CD14-positive monocyte (primary cell): ENCODE measurements around the gene PDE4B. TPM values are rescaled to one million over a fixed set of nuclear protein-coding genes. Genes with fewer than 3 reads are reported as not detected.

ENCODE experiments used
- DNase-seq, 3 donors: peaks; one replicate each; pipeline ENCODE4 v3.0.0-alpha.2; 2011 to 2022
- H2AFZ ChIP-seq: 2 replicates; pipeline ENCODE4 v1.6.0; 2012; ENCODE audit warnings: mild to moderate bottlenecking, low read depth, low read length, inconsistent platforms; ENCODE audit not compliant: insufficient read depth, poor library complexity, severe bottlenecking
- H3K27ac ChIP-seq, 2 donors: 1 replicate in 1 of 2; 2 replicates in 1 of 2; pipeline ENCODE4 v1.5.1; 2012 to 2013; ENCODE audit warnings: low read length in 2 of 2, control low read depth in 1 of 2, inconsistent platforms in 1 of 2, low read depth in 1 of 2, mild to moderate bottlenecking in 1 of 2
- H3K27me3 ChIP-seq, 2 donors: one replicate each; pipeline versions ENCODE4 v1.6.0 to v1.6.1; 2011 to 2013; ENCODE audit warnings: low read length in 2 of 2; ENCODE audit not compliant: control insufficient read depth in 2 of 2, insufficient read depth in 2 of 2
- H3K36me3 ChIP-seq, 2 donors: replicated peaks in 1 of 2; 1 replicate in 1 of 2; 2 replicates in 1 of 2; pipeline versions ENCODE4 v1.5.1 to v1.6.1; 2012 to 2013; ENCODE audit warnings: low read length in 2 of 2, control low read depth in 1 of 2, inconsistent platforms in 1 of 2, mild to moderate bottlenecking in 1 of 2; ENCODE audit not compliant: insufficient read depth in 2 of 2, control insufficient read depth in 1 of 2
- H3K4me1 ChIP-seq, 2 donors: 1 replicate in 1 of 2; 2 replicates in 1 of 2; pipeline versions ENCODE4 v1.5.1 to v1.6.1; 2012 to 2013; ENCODE audit warnings: low read length in 2 of 2, control low read depth in 1 of 2, inconsistent platforms in 1 of 2, mild to moderate bottlenecking in 1 of 2, moderate library complexity in 1 of 2; ENCODE audit not compliant: insufficient read depth in 2 of 2, control insufficient read depth in 1 of 2
- H3K4me2 ChIP-seq: replicated peaks from 2 replicates; pipeline ENCODE3; 2012; ENCODE audit warnings: low read length, moderate library complexity, mild to moderate bottlenecking; ENCODE audit not compliant: poor library complexity, severe bottlenecking; ENCODE audit errors: extremely low read depth
- H3K4me3 ChIP-seq, 3 experiments: fragments of 200-600 bp in 1 of 3; sonication (generic) in 1 of 3; replicated peaks in 1 of 3; 1 replicate in 2 of 3; 2 replicates in 1 of 3; pipeline ENCODE4 v1.5.1; 2011 to 2013; ENCODE audit warnings: low read length in 3 of 3, mild to moderate bottlenecking in 3 of 3, control low read depth in 2 of 3, low read depth in 2 of 3, inconsistent platforms in 1 of 3, moderate library complexity in 1 of 3
- H3K79me2 ChIP-seq: 2 replicates; pipeline ENCODE4 v1.6.0; 2012; ENCODE audit warnings: mild to moderate bottlenecking, control low read depth, inconsistent platforms, low read length, moderate library complexity; ENCODE audit not compliant: insufficient read depth
- H3K9ac ChIP-seq: 2 replicates; pipeline ENCODE4 v1.6.0; 2017; ENCODE audit warnings: low read length, mild to moderate bottlenecking; ENCODE audit not compliant: insufficient read depth, poor library complexity, severe bottlenecking
- H3K9me3 ChIP-seq, 2 donors: replicated peaks in 1 of 2; 1 replicate in 1 of 2; 2 replicates in 1 of 2; pipeline versions ENCODE4 v1.5.1 to v1.6.1; 2012 to 2013; ENCODE audit warnings: low read length in 2 of 2, control low read depth in 1 of 2; ENCODE audit not compliant: control insufficient read depth in 1 of 2, insufficient read depth in 1 of 2
- H4K20me1 ChIP-seq: 2 replicates; pipeline ENCODE4 v1.6.0; 2012; ENCODE audit warnings: mild to moderate bottlenecking, low read length, control low read depth, moderate library complexity; ENCODE audit not compliant: insufficient read depth
- H3K27ac Mint-ChIP-seq, 7 donors: one replicate each; pipeline ENCODE4 v1.8.0; 2020; ENCODE audit warnings: mild to moderate bottlenecking in 7 of 7, mixed read lengths in 7 of 7, moderate library complexity in 6 of 7, inconsistent platforms in 2 of 7
- H3K27me3 Mint-ChIP-seq, 3 donors: one replicate each; pipeline ENCODE4 v1.8.0; 2021 to 2022; ENCODE audit warnings: low read depth in 3 of 3, mild to moderate bottlenecking in 3 of 3, mixed read lengths in 3 of 3, moderate library complexity in 3 of 3, inconsistent platforms in 1 of 3
- H3K36me3 Mint-ChIP-seq, 2 donors: one replicate each; pipeline ENCODE4 v1.8.0; 2020; ENCODE audit warnings: mixed read lengths in 2 of 2, inconsistent platforms in 1 of 2, mild to moderate bottlenecking in 1 of 2
- H3K4me1 Mint-ChIP-seq: one replicate; pipeline ENCODE4 v1.8.0; 2020; ENCODE audit warnings: mild to moderate bottlenecking, mixed read lengths
- H3K4me3 Mint-ChIP-seq, 2 donors: one replicate each; pipeline ENCODE4 v1.8.0; 2020; ENCODE audit warnings: mild to moderate bottlenecking in 2 of 2, mixed read lengths in 2 of 2, moderate library complexity in 1 of 2
- H3K9me3 Mint-ChIP-seq, 7 donors: one replicate each; pipeline ENCODE4 v1.8.0; 2020 to 2022; ENCODE audit warnings: mixed read lengths in 7 of 7, mild to moderate bottlenecking in 6 of 7, moderate library complexity in 6 of 7, inconsistent platforms in 2 of 7
- CTCF ChIP-seq: fragments of 200-600 bp; IDR thresholded peaks from one replicate; pipeline ENCODE4 v1.8.0; 2022; ENCODE audit warnings: antibody characterized with exemption, mild to moderate bottlenecking
- whole genome bisulfite sequencing: methylation state at CpG from one replicate; pipeline ENCODE4 v1.1.5; 2013; ENCODE audit warnings: missing lambda C conversion rate; ENCODE audit not compliant: insufficient coverage; 5-methylcytosine and 5-hydroxymethylcytosine counted together
- intact Hi-C, 2 donors: fragments of 100-400 bp; cut with micrococcal nuclease; formaldehyde crosslinking; loops; one replicate each; pipeline versions ENCODE4 v1.15.0 to v1.15.1; 2023
- polyA plus RNA-seq, 3 donors: library from polyadenylated mRNA; depleted of rRNA in 1 of 3; unstranded in 2 of 3; stranded (reverse) in 1 of 3; fragments of 300-500 nt in 2 of 3; fragments of >200 nt in 1 of 3; fragmentation: Illumina TruSeq in 2 of 3; gene quantifications; 1 replicate in 2 of 3; 2 replicates in 1 of 3; pipeline ENCODE4 v1.2.3, GENCODE V29; 2012 to 2021

The PDE4B gene
- polyA plus RNA-seq, 3 donors, result 17.2 to 52.8 (median 25.2) TPM

- no peak overlapping the region for H3K9ac ChIP-seq
- DNase-seq, result no peak
- intact Hi-C loops, result no loop called here
- Mint-ChIP-seq H3K4me1 (no peaks in the 10 kb centered on the region), H3K36me3 (no peaks in the 10 kb centered on the region), H3K9me3 (peaks cover 0 to 7% (median 3%) of the 10 kb centered on the region in 7 donors), H3K4me3 (no peak overlapping the region), H3K27me3 (peaks cover 0 to 2% (median 0%) of the 10 kb centered on the region in 3 donors), H3K27ac (no peak overlapping the region)
- H4K20me1 ChIP-seq, result no peaks in the 10 kb centered on the region
- H3K4me3 ChIP-seq, result no peak overlapping the region
- H3K27ac ChIP-seq, result no peak overlapping the region
- H3K4me2 ChIP-seq, result no peak overlapping the region
- no peak overlapping the region for H2AFZ ChIP-seq
- no peaks in the 10 kb centered on the region for H3K36me3 ChIP-seq
- no CpG with 5 or more reads among the region's 1 CpG for whole genome bisulfite sequencing
- no peaks in the 10 kb centered on the region for H3K79me2 ChIP-seq
- no peaks in the 10 kb centered on the region for H3K9me3 ChIP-seq
- H3K4me1 ChIP-seq, result no peaks in the 10 kb centered on the region
- no peaks in the 10 kb centered on the region for H3K27me3 ChIP-seq
- TF ChIP-seq CTCF, result no peak
These were observed 33.2 kb upstream of the PDE4B start for GRCh38 chr1:65759516-65759915.

- Histone ChIP-seq H3K4me2 (no peak overlapping the region), H3K4me3 (no peak overlapping the region), H3K9me3 (peaks cover 7 to 15% of the 10 kb centered on the region in 2 donors), H2AFZ (no peak overlapping the region), H3K79me2 (no peaks in the 10 kb centered on the region), H3K27me3 (no peaks in the 10 kb centered on the region), H3K4me1 (no peaks in the 10 kb centered on the region), H4K20me1 (no peaks in the 10 kb centered on the region), H3K36me3 (no peaks in the 10 kb centered on the region), H3K9ac (no peak overlapping the region), H3K27ac (no peak overlapping the region)
- Mint-ChIP-seq H3K9me3 (peaks cover 13 to 23% (median 16%) of the 10 kb centered on the region in 7 donors), H3K27me3 (peaks cover 0 to 2% (median 0%) of the 10 kb centered on the region in 3 donors), H3K4me1 (no peaks in the 10 kb centered on the region), H3K36me3 (no peaks in the 10 kb centered on the region), H3K27ac (no peak overlapping the region), H3K4me3 (no peak overlapping the region)
- intact Hi-C loops, result no loop called here
- TF ChIP-seq CTCF, result no peak
- 100% methylated on average over 2 of the region's 8 CpGs for WGBS
- no peak for DNase-seq
These were observed 30.4 kb upstream of the PDE4B start for GRCh38 chr1:65762081-65762862.
